Measurements from ENCODE around the gene ZIC5. TPM values are rescaled to one million over a fixed set of nuclear protein-coding genes. Genes with fewer than 3 reads are reported as not detected.

Gene ZIC5
- total RNA-seq, 4 donors from 2014 or later: not detected

GRCh38 chr13:99960663-99961311, 10.8 kb downstream of the ZIC5 start:
- Histone ChIP-seq H3K27ac (no peak overlapping the region), H3K27me3 (peaks cover 100% of the 10 kb centered on the region), H3K4me3 (no peak overlapping the region), H3K36me3 (no peaks in the 10 kb centered on the region), H3K9me3 (no peaks in the 10 kb centered on the region), H3K4me1 (peaks cover 16 to 36% (median 29%) of the 10 kb centered on the region in 4 donors)
- DNase-seq: no peak
- TF ChIP-seq POLR2AphosphoS5 (IDR thresholded peaks at IDR 0.05) (no peak), POLR2A (IDR thresholded peaks at IDR 0.05) (no peak), CTCF (IDR thresholded peaks at IDR 0.05) (no peak), EP300 (IDR thresholded peaks at IDR 0.05; ENCODE audit: low read depth) (no peak)
- in situ Hi-C loops (cut with MboI; ENCODE audit: low pct_ligation_motif_present in 1 of 4, low pct_unique_long_range_greater_than_20kb in 1 of 4, low sequenced_read_pairs in 3 of 4): no loop called here
- 0 to 20% methylated on average over 3 to 13 of the region's 13 CpGs for WGBS, 2 donors (ENCODE audit: low coverage in 1 of 2)
- intact Hi-C loops (cut with DNase I; ENCODE audit: low total_unique reads): loop anchor here (5.0 kb wide), 1 partner anchor 867 kb away; no protein-coding TSS in a partner anchor

GRCh38 chr13:99959540-99960230, 11.9 kb downstream of the ZIC5 start:
- intact Hi-C loops (cut with DNase I; ENCODE audit: low total_unique reads) (loop anchor here (5.0 kb wide), 1 partner anchor 868 kb away; no protein-coding TSS in a partner anchor), in situ Hi-C loops (cut with MboI; ENCODE audit: low pct_ligation_motif_present in 1 of 4, low pct_unique_long_range_greater_than_20kb in 1 of 4, low sequenced_read_pairs in 3 of 4) (no loop called here)
- H3K27ac ChIP-seq: no peak overlapping the region
- 2 to 8% methylated on average over 9 to 30 of the region's 49 CpGs for WGBS, 2 donors (ENCODE audit: low coverage in 1 of 2)
- no peaks in the 10 kb centered on the region for H3K36me3 ChIP-seq
- TF ChIP-seq POLR2A (IDR thresholded peaks at IDR 0.05) (no peak), EP300 (IDR thresholded peaks at IDR 0.05; ENCODE audit: low read depth) (no peak), POLR2AphosphoS5 (IDR thresholded peaks at IDR 0.05) (no peak), CTCF (IDR thresholded peaks at IDR 0.05) (no peak)
- peak overlapping the region in 2 of 4 donors; percentile 8 to 35 for H3K4me3 ChIP-seq
- H3K4me1 ChIP-seq: peaks cover 18 to 38% (median 32%) of the 10 kb centered on the region in 4 donors
- no peaks in the 10 kb centered on the region for H3K9me3 ChIP-seq
- peaks cover 100% of the 10 kb centered on the region for H3K27me3 ChIP-seq
- DNase-seq: no peak

- TF ChIP-seq CTCF (IDR thresholded peaks at IDR 0.05) (no peak), POLR2AphosphoS5 (IDR thresholded peaks at IDR 0.05) (no peak), POLR2A (IDR thresholded peaks at IDR 0.05) (no peak), EP300 (IDR thresholded peaks at IDR 0.05; ENCODE audit: low read depth) (no peak)
- Histone ChIP-seq H3K4me1 (peaks cover 18 to 38% (median 32%) of the 10 kb centered on the region in 4 donors), H3K27me3 (peaks cover 100% of the 10 kb centered on the region), H3K27ac (no peak overlapping the region), H3K4me3 (no peak overlapping the region), H3K36me3 (no peaks in the 10 kb centered on the region), H3K9me3 (no peaks in the 10 kb centered on the region)
- intact Hi-C loops (cut with DNase I; ENCODE audit: low total_unique reads): no loop called here
- 12 to 14% methylated on average over 8 to 10 of the region's 10 CpGs for WGBS, 2 donors (ENCODE audit: low coverage in 1 of 2)
- DNase-seq: no peak
- in situ Hi-C loops (cut with MboI; ENCODE audit: low pct_ligation_motif_present in 1 of 4, low pct_unique_long_range_greater_than_20kb in 1 of 4, low sequenced_read_pairs in 3 of 4): no loop called here
Observed at GRCh38 chr13:99959127-99959539, 12.4 kb downstream of the ZIC5 start.

- intact Hi-C loops (cut with DNase I; ENCODE audit: low total_unique reads): no loop called here
- 22 to 29% methylated on average over 8 to 35 of the region's 35 CpGs for WGBS, 2 donors (ENCODE audit: low coverage in 1 of 2)
Observed at GRCh38 chr13:99958406-99959126, 13.0 kb downstream of the ZIC5 start.

More at GRCh38 chr13:99958406-99959126, 13.0 kb downstream of the ZIC5 start:
- in situ Hi-C loops (cut with MboI; ENCODE audit: low pct_ligation_motif_present in 1 of 4, low pct_unique_long_range_greater_than_20kb in 1 of 4, low sequenced_read_pairs in 3 of 4): no loop called here
- no peak overlapping the region for H3K27ac ChIP-seq
- H3K36me3 ChIP-seq: no peaks in the 10 kb centered on the region
- peaks cover 18 to 38% (median 32%) of the 10 kb centered on the region in 4 donors for H3K4me1 ChIP-seq
- TF ChIP-seq POLR2AphosphoS5 (IDR thresholded peaks at IDR 0.05) (no peak), POLR2A (IDR thresholded peaks at IDR 0.05) (no peak), EP300 (IDR thresholded peaks at IDR 0.05; ENCODE audit: low read depth) (no peak), CTCF (IDR thresholded peaks at IDR 0.05) (no peak)
- peaks cover 100% of the 10 kb centered on the region for H3K27me3 ChIP-seq
- no peak for DNase-seq
- no peaks in the 10 kb centered on the region for H3K9me3 ChIP-seq
- no peak overlapping the region for H3K4me3 ChIP-seq

Data from transverse colon (tissue), 4 donors.